Lung (tissue), 12 donors: ENCODE data around the gene CNTRL. TPM values are rescaled to one million over a fixed set of nuclear protein-coding genes. Genes with fewer than 3 reads are reported as not detected.

ENCODE experiments used
- ATAC-seq: fragments of 200-7000 bp; cut with Tn5 transposase; one replicate; pipeline ENCODE4 v1.9.1; 2020; ENCODE audit warnings: moderate number of reproducible peaks; ENCODE audit not compliant: insufficient read depth, low FRiP score
- DNase-seq, 3 donors: peaks; one replicate each; pipeline ENCODE4 v3.0.0-alpha.2; 2013 to 2017
- H3K27ac ChIP-seq, 2 donors: one replicate each; pipeline ENCODE4 v1.5.1; 2013; ENCODE audit warnings: mild to moderate bottlenecking in 2 of 2, moderate library complexity in 2 of 2, control low read depth in 1 of 2, inconsistent platforms in 1 of 2, low read depth in 1 of 2, low read length in 1 of 2
- H3K27me3 ChIP-seq, 3 donors: one replicate each; pipeline ENCODE4 v1.5.1; 2013; ENCODE audit warnings: low read length in 2 of 3; ENCODE audit not compliant: control insufficient read depth in 3 of 3, insufficient read depth in 3 of 3
- H3K36me3 ChIP-seq, 4 donors: one replicate each; pipeline ENCODE4 v1.5.1; 2013; ENCODE audit warnings: low read length in 4 of 4, mild to moderate bottlenecking in 1 of 4, moderate library complexity in 1 of 4; ENCODE audit not compliant: control insufficient read depth in 4 of 4, insufficient read depth in 4 of 4
- H3K4me1 ChIP-seq, 5 donors: one replicate each; pipeline ENCODE4 v1.5.1; 2013; ENCODE audit warnings: low read length in 5 of 5, mild to moderate bottlenecking in 2 of 5, moderate library complexity in 1 of 5; ENCODE audit not compliant: control insufficient read depth in 5 of 5, insufficient read depth in 5 of 5
- H3K4me3 ChIP-seq: one replicate; pipeline ENCODE4 v1.5.1; 2013; ENCODE audit warnings: mild to moderate bottlenecking, control low read depth, moderate library complexity
- H3K9ac ChIP-seq, 2 donors: one replicate each; pipeline ENCODE4 v1.5.1; 2013; ENCODE audit warnings: low read length in 2 of 2, control low read depth in 1 of 2; ENCODE audit not compliant: insufficient read depth in 1 of 2
- H3K9me3 ChIP-seq, 4 donors: one replicate each; pipeline ENCODE4 v1.5.1; 2013; ENCODE audit warnings: low read length in 3 of 4, mild to moderate bottlenecking in 1 of 4, moderate library complexity in 1 of 4; ENCODE audit not compliant: control insufficient read depth in 4 of 4, insufficient read depth in 3 of 4
- CTCF ChIP-seq: IDR thresholded peaks from 2 replicates; pipeline ENCODE4 v1.5.1; 2012; ENCODE audit warnings: mild to moderate bottlenecking; ENCODE audit errors: control extremely low read depth, extremely low read depth
- WGBS, 2 donors: extraction: QIAGEN DNeasy Blood & Tissue Kit; methylation state at CpG; one replicate each; pipeline ENCODE4 v1.1.7; 2013; 5-methylcytosine and 5-hydroxymethylcytosine counted together
- polyA plus RNA-seq, 2 donors: library from polyadenylated mRNA; stranded (reverse); fragments of 200-250 nt; gene quantifications; one replicate each; pipeline ENCODE4 v1.2.1, GENCODE V29; 2013
- total RNA-seq, 2 donors: library from RNA; depleted of rRNA in 1 of 2; stranded (reverse); fragments of >200 nt in 1 of 2; gene quantifications; one replicate each; pipeline ENCODE4 v1.2.1, GENCODE V29; 2014 to 2021
- donor health status: control.
- donor health status: control.
- donor health status: Bipolar disorder and iron deficiency.
- donor health status: healthy.
- donor health status: DM: yes; HTN: yes; CAD: no.

The CNTRL gene
- total and polyA plus RNA-seq, 4 donors: 9.5 to 42.9 (median 18.3) TPM

- Histone ChIP-seq H3K9me3 (no peaks in the 10 kb centered on the region), H3K36me3 (peaks cover 0 to 3% (median 1%) of the 10 kb centered on the region in 4 donors), H3K4me3 (no peak overlapping the region), H3K4me1 (peaks cover 0 to 7% (median 0%) of the 10 kb centered on the region in 5 donors), H3K27me3 (no peaks in the 10 kb centered on the region), H3K27ac (no peak overlapping the region), H3K9ac (no peak overlapping the region)
- 35 to 79% methylated on average over 1 of the region's 1 CpG for WGBS, 2 donors
- DNase-seq (no peak), ATAC-seq (no peak)
- TF ChIP-seq CTCF: no peak
Observed at GRCh38 chr9:121107029-121107428, 32.3 kb downstream of the CNTRL start.

GRCh38 chr9:121107881-121108280 is 33.1 kb downstream of the CNTRL start:
- no peak for TF ChIP-seq CTCF
- H3K27me3 ChIP-seq: no peaks in the 10 kb centered on the region
- H3K9ac ChIP-seq: no peak overlapping the region
- WGBS, 2 donors: 63 to 67% methylated on average over 1 of the region's 1 CpG
- no peak overlapping the region for H3K4me3 ChIP-seq
- no peaks in the 10 kb centered on the region for H3K9me3 ChIP-seq
- H3K36me3 ChIP-seq: peaks cover 0 to 3% (median 1%) of the 10 kb centered on the region in 4 donors
- DNase-seq (no peak), ATAC-seq (no peak)
- H3K4me1 ChIP-seq: peaks cover 0 to 7% (median 0%) of the 10 kb centered on the region in 5 donors
- H3K27ac ChIP-seq: no peak overlapping the region

- H3K27ac ChIP-seq: no peak overlapping the region
- no peaks in the 10 kb centered on the region for H3K27me3 ChIP-seq
- DNase-seq: no peak
- ATAC-seq: no peak
- H3K4me1 ChIP-seq: no peaks in the 10 kb centered on the region
- 26 to 66% methylated on average over 1 of the region's 1 CpG for WGBS, 2 donors
- no peak for TF ChIP-seq CTCF
- H3K9ac ChIP-seq: no peak overlapping the region
- H3K36me3 ChIP-seq: peaks cover 0 to 6% (median under 1%) of the 10 kb centered on the region in 4 donors
- H3K9me3 ChIP-seq: no peaks in the 10 kb centered on the region
- H3K4me3 ChIP-seq: no peak overlapping the region
Observed at GRCh38 chr9:121115466-121115865, 40.7 kb downstream of the CNTRL start.

GRCh38 chr9:121118266-121118665 is 43.5 kb downstream of the CNTRL start:
- no peak for TF ChIP-seq CTCF
- no peak overlapping the region for H3K27ac ChIP-seq
- H3K4me3 ChIP-seq: no peak overlapping the region
- no peak for DNase-seq
- no peaks in the 10 kb centered on the region for H3K9me3 ChIP-seq
- no peak for ATAC-seq
- no peak overlapping the region for H3K9ac ChIP-seq
- 77 to 80% methylated on average over 2 of the region's 2 CpGs for WGBS, 2 donors
- H3K36me3 ChIP-seq: peaks cover 0 to 6% (median under 1%) of the 10 kb centered on the region in 4 donors
- no peaks in the 10 kb centered on the region for H3K27me3 ChIP-seq
- peaks cover 0 to 8% (median 2%) of the 10 kb centered on the region in 5 donors for H3K4me1 ChIP-seq
